ENCODE results near the gene AMBRA1. TPM values are rescaled to one million over a fixed set of nuclear protein-coding genes. Genes with fewer than 3 reads are reported as not detected.

Gene AMBRA1
- total and polyA plus RNA-seq, 8 donors, result 4.6 to 59.4 (median 23.3) TPM

DNA sequence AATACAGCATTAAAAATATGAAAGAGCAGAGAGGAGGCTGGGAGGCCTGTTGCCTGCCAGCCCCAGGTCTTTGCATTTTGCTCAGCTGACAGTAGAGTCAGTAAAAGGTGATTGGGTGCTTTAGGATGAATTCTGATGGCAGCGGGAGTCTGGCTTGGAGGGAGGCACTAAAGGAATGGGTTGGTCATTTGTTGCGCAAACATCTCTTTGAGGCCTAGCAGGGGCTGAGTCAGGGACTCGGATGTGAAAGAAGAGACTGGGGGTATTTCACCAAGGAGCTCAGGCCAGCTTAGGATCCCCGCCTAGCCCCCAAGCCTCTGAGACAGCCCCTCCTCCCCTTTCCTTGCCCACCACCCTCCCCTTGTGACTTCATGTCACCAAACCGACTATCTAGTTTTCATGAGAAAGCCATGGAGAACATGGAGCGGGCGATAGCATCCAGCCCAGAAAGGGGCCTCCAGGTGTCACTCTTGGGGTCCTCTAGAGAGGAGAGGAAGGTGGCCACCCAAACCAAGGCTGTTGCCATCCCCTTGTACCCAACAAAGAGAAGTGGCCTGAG lies 236.8 kb downstream of the AMBRA1 start:
- intact Hi-C loops (cut with DNase I; ENCODE audit: low total_unique reads), result no loop called here
- H3K36me3 ChIP-seq, result peaks cover 0 to 17% (median 5%) of the 10 kb centered on the region in 4 donors
- 67 to 79% (median 76%) methylated on average over 7 of the region's 7 CpGs for WGBS, 5 donors
- H3K4me3 ChIP-seq, result peak overlapping the region in 1 of 4 donors; percentile 22
- H3K27me3 ChIP-seq, result no peaks in the 10 kb centered on the region
- TF ChIP-seq EP300 (IDR thresholded peaks at IDR 0.05) (no peak), POLR2A (IDR thresholded peaks at IDR 0.05) (no peak), POLR2AphosphoS5 (IDR thresholded peaks at IDR 0.05) (no peak)
- TF ChIP-seq, protein P1, sequence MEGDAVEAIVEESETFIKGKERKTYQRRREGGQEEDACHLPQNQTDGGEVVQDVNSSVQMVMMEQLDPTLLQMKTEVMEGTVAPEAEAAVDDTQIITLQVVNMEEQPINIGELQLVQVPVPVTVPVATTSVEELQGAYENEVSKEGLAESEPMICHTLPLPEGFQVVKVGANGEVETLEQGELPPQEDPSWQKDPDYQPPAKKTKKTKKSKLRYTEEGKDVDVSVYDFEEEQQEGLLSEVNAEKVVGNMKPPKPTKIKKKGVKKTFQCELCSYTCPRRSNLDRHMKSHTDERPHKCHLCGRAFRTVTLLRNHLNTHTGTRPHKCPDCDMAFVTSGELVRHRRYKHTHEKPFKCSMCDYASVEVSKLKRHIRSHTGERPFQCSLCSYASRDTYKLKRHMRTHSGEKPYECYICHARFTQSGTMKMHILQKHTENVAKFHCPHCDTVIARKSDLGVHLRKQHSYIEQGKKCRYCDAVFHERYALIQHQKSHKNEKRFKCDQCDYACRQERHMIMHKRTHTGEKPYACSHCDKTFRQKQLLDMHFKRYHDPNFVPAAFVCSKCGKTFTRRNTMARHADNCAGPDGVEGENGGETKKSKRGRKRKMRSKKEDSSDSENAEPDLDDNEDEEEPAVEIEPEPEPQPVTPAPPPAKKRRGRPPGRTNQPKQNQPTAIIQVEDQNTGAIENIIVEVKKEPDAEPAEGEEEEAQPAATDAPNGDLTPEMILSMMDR (IDR thresholded peaks at IDR 0.05), result no peak
- peak overlapping the region; percentile 26 to 79 (median 67) for H3K27ac ChIP-seq
- H3K9me3 ChIP-seq, result no peaks in the 10 kb centered on the region
- peaks cover 40 to 89% (median 77%) of the 10 kb centered on the region in 4 donors for H3K4me1 ChIP-seq
- no peak for DNase-seq

DNA sequence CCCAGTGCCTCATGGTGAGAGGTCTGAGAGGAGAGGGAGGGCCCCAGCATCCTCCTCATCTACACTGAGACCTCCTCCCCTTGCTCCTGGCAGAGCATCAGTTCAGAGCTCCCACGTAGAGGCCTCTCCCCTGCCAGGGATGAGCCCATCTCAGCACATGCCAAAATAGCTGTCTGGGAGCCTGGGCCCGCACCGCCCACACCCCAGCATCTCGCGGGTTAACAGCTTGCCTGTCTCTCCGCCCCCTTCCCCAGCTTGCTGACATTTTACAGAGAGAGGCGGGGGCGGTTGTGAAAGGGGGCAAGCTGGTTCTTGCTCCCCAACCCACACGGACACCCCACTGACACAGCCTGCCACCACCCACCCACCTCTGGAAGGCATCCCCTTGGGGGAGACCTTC lies 240.1 kb downstream of the AMBRA1 start:
- peaks cover 0 to 17% (median 5%) of the 10 kb centered on the region in 4 donors for H3K36me3 ChIP-seq

DNA sequence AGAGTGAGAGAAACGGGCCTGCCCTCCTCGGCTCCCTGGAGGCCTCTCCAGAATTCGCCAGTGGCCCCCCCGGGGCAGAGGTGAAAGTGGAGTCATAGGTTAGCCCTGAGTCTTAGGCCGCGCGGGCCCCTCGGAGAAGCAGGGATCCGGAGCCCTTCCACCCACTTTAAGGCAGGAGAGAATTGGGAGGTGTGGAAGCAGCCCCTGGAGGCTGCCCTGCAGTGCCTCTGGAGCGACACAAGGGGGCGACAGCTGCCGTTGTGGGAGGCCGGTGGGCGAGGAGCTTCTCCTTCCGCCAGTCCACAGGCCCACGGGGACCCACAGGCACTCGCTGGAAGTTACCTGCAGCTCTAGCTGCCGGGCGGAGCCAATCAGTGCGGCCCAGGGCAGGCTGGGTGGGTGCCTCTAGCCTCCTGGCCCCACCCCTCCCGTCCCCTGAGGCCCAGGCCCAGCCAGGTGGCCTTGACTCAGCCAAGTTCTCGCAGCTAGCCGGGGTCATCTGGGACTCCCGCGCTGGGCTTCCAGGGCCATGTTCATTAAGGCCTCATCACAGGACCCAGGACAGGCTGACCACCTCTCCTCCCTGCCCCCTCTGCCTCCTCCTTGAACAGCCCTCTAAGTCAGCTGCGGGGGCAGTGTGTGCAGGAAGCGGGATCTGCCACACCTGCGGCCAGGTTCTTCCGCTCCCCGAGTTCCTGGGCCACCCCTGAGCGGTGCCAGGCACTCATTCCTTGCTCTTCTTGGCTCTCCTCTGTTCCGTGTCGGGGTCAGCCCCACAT lies 241.6 kb downstream of the AMBRA1 start:
- intact Hi-C loops (cut with DNase I; ENCODE audit: low total_unique reads), result no loop called here
- H3K27me3 ChIP-seq, result no peaks in the 10 kb centered on the region
- peaks cover 0 to 17% (median 5%) of the 10 kb centered on the region in 4 donors for H3K36me3 ChIP-seq
- H3K9me3 ChIP-seq, result no peaks in the 10 kb centered on the region
- DNase-seq, result peak; percentile 87 to 88
- H3K4me3 ChIP-seq, result peak overlapping the region; percentile 7 to 39 (median 21)
- peak overlapping the region; percentile 76 to 90 (median 78) for H3K27ac ChIP-seq
- peaks cover 45 to 93% (median 88%) of the 10 kb centered on the region in 4 donors for H3K4me1 ChIP-seq
- TF ChIP-seq, protein P1 (IDR thresholded peaks at IDR 0.05), result peak in 6 of 7 experiments; percentile 35 to 97 (median 94)
- TF ChIP-seq EP300 (IDR thresholded peaks at IDR 0.05) (no peak), POLR2AphosphoS5 (IDR thresholded peaks at IDR 0.05) (peak in 2 of 3 donors; percentile 28 to 62), POLR2A (IDR thresholded peaks at IDR 0.05) (no peak)
- WGBS, 5 donors, result 23 to 46% (median 37%) methylated on average over 3 to 33 of the region's 33 CpGs

More for the DNA sequence above, 240.1 kb downstream of the AMBRA1 start:
- H3K27ac ChIP-seq, result peak overlapping the region; percentile 9 to 90 (median 78)
- no peak overlapping the region for H3K4me3 ChIP-seq
- no peaks in the 10 kb centered on the region for H3K27me3 ChIP-seq
- peaks cover 44 to 98% (median 91%) of the 10 kb centered on the region in 4 donors for H3K4me1 ChIP-seq
- H3K9me3 ChIP-seq, result no peaks in the 10 kb centered on the region
- WGBS, 5 donors, result 48 to 59% (median 56%) methylated on average over 3 to 9 of the region's 9 CpGs
- intact Hi-C loops (cut with DNase I; ENCODE audit: low total_unique reads), result no loop called here
- DNase-seq, result peak in 1 of 2 donors; percentile 69
- TF ChIP-seq POLR2AphosphoS5 (IDR thresholded peaks at IDR 0.05) (no peak), POLR2A (IDR thresholded peaks at IDR 0.05) (no peak), EP300 (IDR thresholded peaks at IDR 0.05) (no peak)
- TF ChIP-seq, protein P1 (IDR thresholded peaks at IDR 0.05), result no peak

DNA sequence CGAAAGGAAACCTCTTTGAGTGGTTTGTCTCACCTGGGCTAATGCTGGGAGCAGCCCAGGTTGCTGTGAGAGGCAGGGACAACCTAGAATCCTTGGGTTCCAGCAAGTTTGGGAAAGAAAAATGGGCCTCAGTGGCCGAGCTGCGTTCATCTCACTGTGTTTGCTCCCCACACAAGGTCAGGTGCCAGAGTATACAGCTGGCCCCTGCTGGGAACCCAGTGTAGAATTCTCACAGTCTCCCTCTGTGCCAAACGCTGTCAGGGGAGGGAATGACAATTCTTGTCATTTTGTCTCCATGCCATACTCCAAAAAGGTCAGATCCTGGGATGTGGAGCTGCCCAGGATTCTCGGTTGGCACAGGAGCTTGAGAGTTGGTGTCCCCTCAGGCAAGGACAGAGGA lies 242.2 kb downstream of the AMBRA1 start:
- peak overlapping the region; percentile 76 to 90 (median 78) for H3K27ac ChIP-seq
- peaks cover 0 to 17% (median 5%) of the 10 kb centered on the region in 4 donors for H3K36me3 ChIP-seq
- H3K9me3 ChIP-seq, result no peaks in the 10 kb centered on the region
- no peak for TF ChIP-seq POLR2AphosphoS5 (IDR thresholded peaks at IDR 0.05)
- TF ChIP-seq EP300 (IDR thresholded peaks at IDR 0.05), result no peak
- TF ChIP-seq, protein P1 (IDR thresholded peaks at IDR 0.05), result no peak
- no peak for TF ChIP-seq POLR2A (IDR thresholded peaks at IDR 0.05)
- H3K4me1 ChIP-seq, result peaks cover 43 to 92% (median 86%) of the 10 kb centered on the region in 4 donors
- WGBS, 5 donors, result 33 to 67% (median 55%) methylated on average over 5 of the region's 5 CpGs
- peak overlapping the region in 1 of 4 donors; percentile 39 for H3K4me3 ChIP-seq
- intact Hi-C loops (cut with DNase I; ENCODE audit: low total_unique reads), result no loop called here
- DNase-seq, result no peak
- H3K27me3 ChIP-seq, result no peaks in the 10 kb centered on the region
